ENCODE measurements around the gene WDR17.

WDR17 gene

DNA sequence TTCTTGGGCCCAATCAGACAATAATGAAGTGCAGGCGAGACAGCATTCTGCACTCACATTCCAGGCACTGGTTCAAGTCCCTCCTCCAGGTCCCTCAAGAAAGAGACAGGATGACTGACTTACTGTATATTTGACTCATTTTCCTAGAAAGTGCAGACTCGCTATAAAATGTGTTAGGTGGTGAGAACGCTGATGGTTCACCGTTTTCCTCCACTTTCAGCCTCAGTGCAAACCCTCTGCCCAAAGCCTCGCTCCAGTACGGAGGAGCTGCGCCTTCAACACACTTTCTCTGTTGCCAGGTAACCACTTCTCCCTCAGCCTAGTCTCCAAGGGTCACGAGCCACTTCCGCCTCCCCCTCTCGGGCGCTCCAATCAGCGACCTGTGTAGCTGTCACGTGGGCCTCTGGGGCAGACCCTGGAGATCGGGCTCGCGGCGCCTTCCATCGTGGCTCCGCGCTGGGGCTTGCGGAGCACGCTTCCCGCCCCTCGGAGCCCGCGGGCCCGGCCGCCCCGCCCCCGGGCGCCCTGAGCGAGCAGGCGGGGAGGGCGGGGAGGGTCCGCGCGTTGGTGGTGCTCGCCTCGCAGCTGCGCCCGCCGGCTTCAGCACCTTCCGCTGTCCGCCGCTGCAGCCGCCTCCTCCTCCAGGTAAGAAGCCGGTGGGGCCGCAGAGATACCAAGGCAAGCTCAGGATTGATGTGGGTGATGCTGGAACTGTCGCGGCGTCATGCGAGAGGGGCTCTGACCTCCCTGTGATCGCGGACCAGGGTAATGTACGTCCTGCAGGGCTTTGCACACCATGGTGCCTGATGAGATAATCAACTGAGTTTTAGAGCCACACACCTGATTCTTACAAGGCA, at the start of gene WDR17:
TSS of gene WDR17 (plus strand) at position 407 of the 857 bp plus-strand sequence. CDS start 45,740 bp downstream, outside the sequence.
- Histone ChIP-seq H3K27me3 (no peaks in the 10 kb centered on the region), H3K4me3 (peak within 1 kb of the TSS; percentile 53 to 59), H3K9me3 (no peaks in the 10 kb centered on the region), H3K4me1 (peaks cover 0 to 6% (median 0%) of the 10 kb centered on the region in 4 donors), H3K27ac (no peak within 1 kb of the TSS), H3K36me3 (no peaks in the 10 kb centered on the region)
- intact Hi-C loops (cut with DNase I; ENCODE audit: low total_unique reads) = no loop called here
- TF ChIP-seq, protein P1, sequence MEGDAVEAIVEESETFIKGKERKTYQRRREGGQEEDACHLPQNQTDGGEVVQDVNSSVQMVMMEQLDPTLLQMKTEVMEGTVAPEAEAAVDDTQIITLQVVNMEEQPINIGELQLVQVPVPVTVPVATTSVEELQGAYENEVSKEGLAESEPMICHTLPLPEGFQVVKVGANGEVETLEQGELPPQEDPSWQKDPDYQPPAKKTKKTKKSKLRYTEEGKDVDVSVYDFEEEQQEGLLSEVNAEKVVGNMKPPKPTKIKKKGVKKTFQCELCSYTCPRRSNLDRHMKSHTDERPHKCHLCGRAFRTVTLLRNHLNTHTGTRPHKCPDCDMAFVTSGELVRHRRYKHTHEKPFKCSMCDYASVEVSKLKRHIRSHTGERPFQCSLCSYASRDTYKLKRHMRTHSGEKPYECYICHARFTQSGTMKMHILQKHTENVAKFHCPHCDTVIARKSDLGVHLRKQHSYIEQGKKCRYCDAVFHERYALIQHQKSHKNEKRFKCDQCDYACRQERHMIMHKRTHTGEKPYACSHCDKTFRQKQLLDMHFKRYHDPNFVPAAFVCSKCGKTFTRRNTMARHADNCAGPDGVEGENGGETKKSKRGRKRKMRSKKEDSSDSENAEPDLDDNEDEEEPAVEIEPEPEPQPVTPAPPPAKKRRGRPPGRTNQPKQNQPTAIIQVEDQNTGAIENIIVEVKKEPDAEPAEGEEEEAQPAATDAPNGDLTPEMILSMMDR (IDR thresholded peaks at IDR 0.05) = no peak
- peak; percentile 89 for DNase-seq

DNA sequence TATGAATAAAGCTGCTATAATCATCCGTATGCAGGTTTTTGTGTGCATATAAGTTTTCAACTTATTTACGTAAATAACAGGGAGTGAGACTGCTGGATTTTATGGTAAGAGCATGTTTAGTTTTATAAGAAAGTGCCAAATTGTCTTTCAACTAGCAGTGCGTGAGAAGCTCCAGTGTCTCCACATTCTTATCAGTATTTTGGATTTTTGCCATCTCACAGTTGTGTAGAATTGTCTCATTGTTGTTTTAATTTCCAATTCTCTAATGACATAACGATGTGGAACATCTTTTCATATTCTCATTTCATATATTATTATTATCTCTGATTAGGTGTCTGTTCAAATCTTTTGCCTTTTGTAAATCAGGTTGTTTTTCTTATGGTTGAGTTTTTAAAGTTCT, 49.0 kb upstream of the WDR17 start:
- no peak overlapping the region for H3K27ac ChIP-seq
- H3K36me3 ChIP-seq = no peaks in the 10 kb centered on the region
- TF ChIP-seq, protein P1 (IDR thresholded peaks at IDR 0.05) = no peak
- DNase-seq = no peak
- no peaks in the 10 kb centered on the region for H3K9me3 ChIP-seq
- H3K4me3 ChIP-seq = no peak overlapping the region
- H3K4me1 ChIP-seq = no peaks in the 10 kb centered on the region
- intact Hi-C loops (cut with DNase I; ENCODE audit: low total_unique reads) = no loop called here
- H3K27me3 ChIP-seq = no peaks in the 10 kb centered on the region

DNA sequence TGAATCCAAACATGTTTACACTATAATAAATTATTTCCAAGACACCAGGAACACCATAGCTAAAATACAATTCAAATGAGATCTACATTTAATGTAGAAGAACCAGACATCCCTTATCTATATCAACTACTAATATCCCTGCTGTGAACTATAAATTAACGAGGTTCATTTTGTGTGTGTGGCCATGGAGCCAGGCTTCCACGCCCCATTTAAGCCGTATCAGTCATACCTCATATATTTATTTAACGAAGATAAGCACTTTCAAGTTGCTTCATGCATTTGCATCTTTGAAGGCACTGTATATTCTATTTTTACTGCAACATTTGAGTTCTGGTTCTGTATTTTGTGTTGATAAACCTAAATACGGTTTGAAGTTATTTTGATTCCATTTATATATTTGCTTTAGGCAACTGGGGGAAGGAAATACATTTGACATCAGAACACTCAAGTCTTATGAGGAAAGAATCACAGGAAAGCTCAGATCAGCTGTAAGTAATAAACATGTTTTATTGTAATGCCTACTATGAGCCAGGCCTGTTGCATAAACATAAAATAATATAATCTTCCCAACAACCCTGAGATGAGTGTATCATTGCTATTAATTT, 45.1 kb upstream of the WDR17 start:
- no peak overlapping the region for H3K4me3 ChIP-seq
- no peak for DNase-seq
- TF ChIP-seq, protein P1 (IDR thresholded peaks at IDR 0.05) = no peak
- intact Hi-C loops (cut with DNase I; ENCODE audit: low total_unique reads) = no loop called here
- H3K27me3 ChIP-seq = no peaks in the 10 kb centered on the region
- no peak overlapping the region for H3K27ac ChIP-seq
- no peaks in the 10 kb centered on the region for H3K9me3 ChIP-seq
- no peaks in the 10 kb centered on the region for H3K4me1 ChIP-seq
- H3K36me3 ChIP-seq = no peaks in the 10 kb centered on the region

DNA sequence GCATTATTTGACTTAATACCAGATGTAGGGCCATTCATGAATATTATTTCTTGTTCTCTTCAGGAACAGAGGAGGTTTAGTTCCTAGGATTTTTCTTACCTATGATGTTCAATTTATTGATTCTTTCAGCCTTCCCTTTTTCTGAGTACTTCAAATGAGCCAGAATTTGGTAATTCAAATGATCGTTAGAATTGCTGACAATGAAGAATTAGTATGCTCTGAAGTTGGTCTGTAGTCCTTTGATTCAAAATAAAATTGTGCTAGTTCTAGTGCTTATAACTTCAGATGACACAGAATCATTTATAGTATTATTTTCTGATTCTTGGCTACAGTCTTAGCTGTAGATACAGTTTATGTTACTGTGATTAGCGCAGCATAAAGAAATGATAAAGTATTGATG, 35.2 kb upstream of the WDR17 start:
- intact Hi-C loops (cut with DNase I; ENCODE audit: low total_unique reads) = loop anchor here (10.0 kb wide), 1 partner anchor 314 kb away; no protein-coding TSS in a partner anchor
- no peak for DNase-seq
- Histone ChIP-seq H3K4me1 (no peaks in the 10 kb centered on the region), H3K27me3 (no peaks in the 10 kb centered on the region), H3K36me3 (no peaks in the 10 kb centered on the region), H3K9me3 (no peaks in the 10 kb centered on the region), H3K4me3 (no peak overlapping the region), H3K27ac (no peak overlapping the region)
- TF ChIP-seq, protein P1 (IDR thresholded peaks at IDR 0.05) = no peak

DNA sequence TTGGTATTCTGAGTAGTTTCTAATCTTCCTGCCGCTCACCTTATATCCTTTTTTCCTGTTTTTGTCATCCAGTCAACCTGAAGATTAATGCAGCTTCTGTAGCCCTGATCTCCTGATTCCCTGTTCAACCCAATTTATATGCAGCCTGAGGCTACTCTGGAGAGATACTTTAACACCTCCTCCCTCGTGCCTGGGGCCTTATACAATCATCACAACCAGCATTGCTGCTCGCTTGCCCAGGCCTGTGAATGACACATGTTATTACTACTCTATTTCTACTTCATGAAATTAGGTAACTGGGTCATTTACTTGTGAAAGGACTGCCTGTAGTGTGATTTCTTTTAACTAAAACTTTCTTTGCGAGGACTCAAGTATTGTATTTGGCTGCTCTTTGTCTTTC, 33.7 kb upstream of the WDR17 start:
- no peaks in the 10 kb centered on the region for H3K27me3 ChIP-seq
- no peak for DNase-seq
- TF ChIP-seq, protein P1 (IDR thresholded peaks at IDR 0.05) = no peak
- no peaks in the 10 kb centered on the region for H3K4me1 ChIP-seq
- H3K36me3 ChIP-seq = no peaks in the 10 kb centered on the region
- intact Hi-C loops (cut with DNase I; ENCODE audit: low total_unique reads) = loop anchor here (10.0 kb wide), 1 partner anchor 313 kb away; no protein-coding TSS in a partner anchor
- H3K9me3 ChIP-seq = no peaks in the 10 kb centered on the region
- H3K27ac ChIP-seq = no peak overlapping the region
- no peak overlapping the region for H3K4me3 ChIP-seq

Data from tibial artery (tissue), 4 donors.